Kidney (tissue), 14 donors: ENCODE results near the gene GPR107. TPM values are rescaled to one million over a fixed set of nuclear protein-coding genes. Genes with fewer than 3 reads are reported as not detected.

ENCODE experiments used
- DNase-seq, 5 donors: peaks; one replicate each; pipeline ENCODE4 v3.0.0-alpha.2; 2013 to 2020
- FAIRE-seq: peaks from 2 replicates; lab custom pipeline; 2012; peaks lifted over from hg19 to GRCh38; lab: Jason Lieb, UNC
- H3K27ac ChIP-seq, 2 donors: one replicate each; pipeline ENCODE4 v1.7.0; 2013; ENCODE audit warnings: low read depth in 2 of 2, low read length in 2 of 2, inconsistent platforms in 1 of 2
- H3K27me3 ChIP-seq: one replicate; pipeline ENCODE4 v1.7.1; 2013; ENCODE audit warnings: low read length, inconsistent platforms; ENCODE audit not compliant: control insufficient read depth, insufficient read depth
- H3K36me3 ChIP-seq, 3 donors: one replicate each; pipeline versions ENCODE4 v1.7.0 to v1.7.1; 2013; ENCODE audit warnings: low read length in 3 of 3, control low read depth in 1 of 3, inconsistent platforms in 1 of 3; ENCODE audit not compliant: insufficient read depth in 3 of 3, control insufficient read depth in 2 of 3
- H3K4me1 ChIP-seq, 3 donors: one replicate each; pipeline versions ENCODE4 v1.7.0 to v1.7.1; 2013; ENCODE audit warnings: low read length in 3 of 3, inconsistent platforms in 1 of 3, low read depth in 1 of 3; ENCODE audit not compliant: control insufficient read depth in 2 of 3, insufficient read depth in 2 of 3
- H3K4me3 ChIP-seq, 3 donors: one replicate each; pipeline versions ENCODE4 v1.7.0 to v1.8.1; 2013; ENCODE audit warnings: low read length in 3 of 3, control low read depth in 1 of 3, inconsistent platforms in 1 of 3
- H3K9ac ChIP-seq, 3 donors: one replicate each; pipeline versions ENCODE4 v1.7.0 to v1.7.1; 2013; ENCODE audit warnings: low read length in 3 of 3, control low read depth in 1 of 3, inconsistent platforms in 1 of 3
- H3K9me3 ChIP-seq, 3 donors: one replicate each; pipeline versions ENCODE4 v1.7.0 to v1.7.1; 2013; ENCODE audit warnings: low read length in 3 of 3, control low read depth in 1 of 3, inconsistent platforms in 1 of 3; ENCODE audit not compliant: control insufficient read depth in 2 of 3, insufficient read depth in 1 of 3
- CTCF ChIP-seq: IDR thresholded peaks from 3 replicates; pipeline ENCODE4 v1.5.1; 2012; ENCODE audit warnings: mild to moderate bottlenecking, moderate library complexity, borderline replicate concordance; ENCODE audit not compliant: insufficient read depth; ENCODE audit errors: extremely low read depth
- intact Hi-C: fragments of 100-400 bp; cut with DNase I; formaldehyde crosslinking; loops from one replicate; pipeline ENCODE4 v1.11.1; 2022
- polyA plus RNA-seq: library from polyadenylated mRNA; stranded (reverse); fragments of 350-450 nt; fragmentation: Illumina TruSeq; extraction: RNeasy Lipid Tissue Mini Kit (QIAGEN cat#74804); gene quantifications from one replicate; pipeline ENCODE4 v1.2.3, GENCODE V29; 2014; ENCODE audit warnings: low read depth, low replicate concordance; ENCODE audit not compliant: insufficient read depth
- total RNA-seq: library from RNA; stranded (reverse); fragmentation: NEBNext Ultra II Directional; extraction: Animal tissue kit (Norgen Biotek cat#: 25700); gene quantifications from one replicate; pipeline ENCODE4 v1.2.1, GENCODE V29; 2021
- donor health status: control.
- donor health status: control.
- donor health status: control.
- donor health status: control.
- donor health status: control.
- donor health status: DM: yes; HTN: yes; CAD: no.
- donor health status: Normal renal cell carcinoma (clear cell type).

Gene GPR107
- total and polyA plus RNA-seq, 2 donors from 2014 or later, result 18.0 to 45.6 TPM

- H3K27me3 ChIP-seq, result no peaks in the 10 kb centered on the region
- TF ChIP-seq CTCF, result no peak
- H3K4me1 ChIP-seq, result no peaks in the 10 kb centered on the region
- H3K36me3 ChIP-seq, result peaks cover 10 to 26% (median 19%) of the 10 kb centered on the region in 3 donors
- DNase-seq (no peak), FAIRE-seq (no peak)
- intact Hi-C loops, result no loop called here
- no peak overlapping the region for H3K27ac ChIP-seq
- no peak overlapping the region for H3K9ac ChIP-seq
- no peaks in the 10 kb centered on the region for H3K9me3 ChIP-seq
- H3K4me3 ChIP-seq, result no peak overlapping the region
Measured at GRCh38 chr9:130084337-130084736, 30.6 kb downstream of the GPR107 start.

- Histone ChIP-seq H3K27ac (no peak overlapping the region), H3K4me1 (no peaks in the 10 kb centered on the region), H3K36me3 (peaks cover 9 to 18% (median 15%) of the 10 kb centered on the region in 3 donors), H3K9ac (no peak overlapping the region), H3K9me3 (no peaks in the 10 kb centered on the region), H3K27me3 (no peaks in the 10 kb centered on the region), H3K4me3 (no peak overlapping the region)
- intact Hi-C loops, result no loop called here
- FAIRE-seq (no peak), DNase-seq (no peak)
- TF ChIP-seq CTCF, result no peak
Measured at GRCh38 chr9:130088051-130088450, 34.3 kb downstream of the GPR107 start.

- no peak overlapping the region for H3K9ac ChIP-seq
- intact Hi-C loops, result no loop called here
- DNase-seq (no peak), FAIRE-seq (no peak)
- no peak for TF ChIP-seq CTCF
- H3K27me3 ChIP-seq, result no peaks in the 10 kb centered on the region
- H3K9me3 ChIP-seq, result no peaks in the 10 kb centered on the region
- no peak overlapping the region for H3K4me3 ChIP-seq
- H3K4me1 ChIP-seq, result no peaks in the 10 kb centered on the region
- H3K36me3 ChIP-seq, result peaks cover 8 to 17% (median 13%) of the 10 kb centered on the region in 3 donors
- H3K27ac ChIP-seq, result no peak overlapping the region
Measured at GRCh38 chr9:130089141-130089540, 35.4 kb downstream of the GPR107 start.

- Histone ChIP-seq H3K27me3 (no peaks in the 10 kb centered on the region), H3K9me3 (no peaks in the 10 kb centered on the region), H3K9ac (no peak overlapping the region), H3K27ac (no peak overlapping the region), H3K4me1 (no peaks in the 10 kb centered on the region), H3K4me3 (no peak overlapping the region), H3K36me3 (peaks cover 10 to 17% (median 13%) of the 10 kb centered on the region in 3 donors)
- no peak for DNase-seq
- no peak for TF ChIP-seq CTCF
- FAIRE-seq, result no peak
- intact Hi-C loops, result no loop called here
Measured at GRCh38 chr9:130090915-130091314, 37.2 kb downstream of the GPR107 start.
